GM11168 (cell line): ENCODE measurements around the gene ROCK2.

Experiments used
- in situ Hi-C: fragments of 300-500 bp; cut with MboI; formaldehyde crosslinking; loops from one replicate; pipeline ENCODE4 v1.12.0; 2022; ENCODE audit warnings: low sequenced_read_pairs; ENCODE audit not compliant: unreplicated experiment

The ROCK2 gene

GRCh38 chr2:11368059-11368572, 23.7 kb upstream of the ROCK2 start:
- in situ Hi-C loops = loop anchor here (5.0 kb wide), 1 partner anchor 86 kb away; no protein-coding TSS in a partner anchor

GRCh38 chr2:11367170-11367730, 22.8 kb upstream of the ROCK2 start:
- in situ Hi-C loops = loop anchor here (5.0 kb wide), 1 partner anchor 85 kb away; no protein-coding TSS in a partner anchor

GRCh38 chr2:11366326-11366741, 21.9 kb upstream of the ROCK2 start:
- in situ Hi-C loops = loop anchor here (5.0 kb wide), 1 partner anchor 84 kb away; no protein-coding TSS in a partner anchor

- in situ Hi-C loops = loop anchor here (5.0 kb wide), 1 partner anchor 83 kb away; no protein-coding TSS in a partner anchor
These were observed 20.9 kb upstream of the ROCK2 start for GRCh38 chr2:11365096-11365879.

- in situ Hi-C loops = no loop called here
These were observed 20.1 kb upstream of the ROCK2 start for GRCh38 chr2:11364565-11364887.

GRCh38 chr2:11363868-11364564, 19.6 kb upstream of the ROCK2 start:
- in situ Hi-C loops = no loop called here

GRCh38 chr2:11359865-11360264, 15.4 kb upstream of the ROCK2 start:
- in situ Hi-C loops = no loop called here

GRCh38 chr2:11357428-11357972, 13.1 kb upstream of the ROCK2 start:
- in situ Hi-C loops = no loop called here

GRCh38 chr2:11356764-11357163, 12.3 kb upstream of the ROCK2 start:
- in situ Hi-C loops = no loop called here

- in situ Hi-C loops = no loop called here
These were observed 11.0 kb upstream of the ROCK2 start for GRCh38 chr2:11355194-11356053.

- in situ Hi-C loops = no loop called here
These were observed 10.1 kb upstream of the ROCK2 start for GRCh38 chr2:11354363-11355154.

GRCh38 chr2:11352781-11353537, 8.5 kb upstream of the ROCK2 start:
- in situ Hi-C loops = no loop called here

- in situ Hi-C loops = no loop called here
These were observed 3.8 kb upstream of the ROCK2 start for GRCh38 chr2:11348209-11348749.

GRCh38 chr2:11347403-11347959, 3.0 kb upstream of the ROCK2 start:
- in situ Hi-C loops = no loop called here

GRCh38 chr2:11346023-11346482, 1.6 kb upstream of the ROCK2 start:
- in situ Hi-C loops = no loop called here

GRCh38 chr2:11344956-11345677, 681 bp upstream of the ROCK2 start:
- in situ Hi-C loops = no loop called here
